SKM-1 (cell line): ENCODE measurements around the gene TRANK1.
"Not testable (repeated sequence)": the region's sequence is repeated elsewhere in the genome, so short reads cannot be mapped to it uniquely, and the experiment has no call there.

Experiments used
- DNase-seq: peaks from one replicate; lab custom pipeline; 2025; ENCODE audit not compliant: unreplicated experiment; lab: John Stamatoyannopoulos, UW

TRANK1 gene

GRCh38 chr3:36893137-36893557, 51.7 kb downstream of the TRANK1 start:
- peak; percentile 80 for DNase-seq

- DNase-seq: no peak
Measured at GRCh38 chr3:36892457-36893136, 52.3 kb downstream of the TRANK1 start.

GRCh38 chr3:36891701-36892160, 53.1 kb downstream of the TRANK1 start:
- DNase-seq: no peak

- not testable (repeated sequence) for DNase-seq
Measured at GRCh38 chr3:36891097-36891496, 53.8 kb downstream of the TRANK1 start.

- no peak for DNase-seq
Measured at GRCh38 chr3:36890261-36890660, 54.6 kb downstream of the TRANK1 start.

- DNase-seq: no peak
Measured at GRCh38 chr3:36881735-36882134, 63.1 kb downstream of the TRANK1 start.

- not testable (repeated sequence) for DNase-seq
Measured at GRCh38 chr3:36879842-36880241, 65.0 kb downstream of the TRANK1 start.

- DNase-seq: no peak
Measured at GRCh38 chr3:36877930-36878685, 66.7 kb downstream of the TRANK1 start.

- no peak for DNase-seq
Measured at GRCh38 chr3:36876181-36876936, 68.5 kb downstream of the TRANK1 start.

- DNase-seq: no peak
Measured at GRCh38 chr3:36875397-36875796, 69.5 kb downstream of the TRANK1 start.

- DNase-seq: no peak
Measured at GRCh38 chr3:36874424-36874823, 70.4 kb downstream of the TRANK1 start.

GRCh38 chr3:36871379-36872126, 73.3 kb downstream of the TRANK1 start:
- DNase-seq: no peak

GRCh38 chr3:36868614-36869436, 76.0 kb downstream of the TRANK1 start:
- DNase-seq: peak; percentile 6

- DNase-seq: no peak
Measured at GRCh38 chr3:36867810-36868209, 77.0 kb downstream of the TRANK1 start.

- no peak for DNase-seq
Measured at GRCh38 chr3:36866368-36866767, 78.5 kb downstream of the TRANK1 start.

GRCh38 chr3:36864180-36865053, 80.4 kb downstream of the TRANK1 start:
- peak; percentile 57 for DNase-seq

- no peak for DNase-seq
Measured at GRCh38 chr3:36862076-36862755, 82.6 kb downstream of the TRANK1 start.

- DNase-seq: no peak
Measured at GRCh38 chr3:36859494-36859893, 85.4 kb downstream of the TRANK1 start.

- DNase-seq: no peak
Measured at GRCh38 chr3:36852071-36852470, 92.8 kb downstream of the TRANK1 start.
